ENCODE measurements around the gene KRTAP10-3. TPM values are rescaled to one million over a fixed set of nuclear protein-coding genes. Genes with fewer than 3 reads are reported as not detected.

Gene KRTAP10-3
- total RNA-seq, 4 donors from 2014 or later, result not detected

GRCh38 chr21:44521301-44521927, 37.2 kb downstream of the KRTAP10-3 start:
- Histone ChIP-seq H3K36me3 (no peaks in the 10 kb centered on the region), H3K4me1 (no peaks in the 10 kb centered on the region), H3K4me3 (no peak overlapping the region), H3K9me3 (no peaks in the 10 kb centered on the region), H3K27me3 (peaks cover 0 to 23% (median 0%) of the 10 kb centered on the region in 4 donors), H3K27ac (no peak overlapping the region)
- no peak for DNase-seq
- TF ChIP-seq CTCF (IDR thresholded peaks at IDR 0.05) (no peak), POLR2A (IDR thresholded peaks at IDR 0.05) (no peak)
- intact Hi-C loops (cut with DNase I), result no loop called here
- 85 to 89% methylated on average over 3 to 10 of the region's 22 CpGs for WGBS, 2 donors

- WGBS, 2 donors, result 77 to 82% methylated on average over 16 to 23 of the region's 31 CpGs
Measured at GRCh38 chr21:44520326-44521300, 38.0 kb downstream of the KRTAP10-3 start.

GRCh38 chr21:44519346-44520325, 39.0 kb downstream of the KRTAP10-3 start:
- intact Hi-C loops (cut with DNase I), result loop anchor here (10.0 kb wide), 1 partner anchor 275 kb away; no protein-coding TSS in a partner anchor
- TF ChIP-seq POLR2A (IDR thresholded peaks at IDR 0.05) (no peak), CTCF (IDR thresholded peaks at IDR 0.05) (no peak)
- WGBS, 2 donors, result 77 to 84% methylated on average over 13 to 16 of the region's 28 CpGs
- Histone ChIP-seq H3K4me1 (no peaks in the 10 kb centered on the region), H3K27ac (no peak overlapping the region), H3K9me3 (no peaks in the 10 kb centered on the region), H3K36me3 (no peaks in the 10 kb centered on the region), H3K27me3 (peaks cover 0 to 18% (median 0%) of the 10 kb centered on the region in 4 donors), H3K4me3 (no peak overlapping the region)
- DNase-seq, result no peak

More at GRCh38 chr21:44520326-44521300, 38.0 kb downstream of the KRTAP10-3 start:
- intact Hi-C loops (cut with DNase I), result no loop called here
- Histone ChIP-seq H3K36me3 (no peaks in the 10 kb centered on the region), H3K4me1 (no peaks in the 10 kb centered on the region), H3K9me3 (no peaks in the 10 kb centered on the region), H3K4me3 (no peak overlapping the region), H3K27me3 (peaks cover 0 to 23% (median 0%) of the 10 kb centered on the region in 4 donors), H3K27ac (no peak overlapping the region)
- DNase-seq, result no peak
- TF ChIP-seq CTCF (IDR thresholded peaks at IDR 0.05) (no peak), POLR2A (IDR thresholded peaks at IDR 0.05) (no peak)

DNA sequence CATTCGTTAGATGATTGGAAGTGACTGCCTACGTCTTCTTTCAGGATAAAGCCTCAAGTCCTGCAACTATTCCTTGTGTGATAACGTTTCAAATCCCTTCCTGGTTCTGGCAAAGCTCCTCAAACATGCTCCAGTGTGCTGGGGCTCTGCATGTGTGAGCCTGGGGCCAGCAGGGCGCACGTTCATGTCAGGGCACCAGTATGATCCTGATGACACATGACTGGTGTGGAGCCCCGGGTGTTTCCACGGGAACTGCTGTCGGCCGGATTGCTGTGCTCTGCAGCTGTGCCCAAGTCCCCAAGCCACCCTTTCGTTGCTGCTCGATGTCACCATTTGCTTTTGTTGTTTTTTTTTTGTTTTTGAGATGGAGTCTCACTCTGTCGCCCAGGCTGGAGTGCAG, 39.9 kb downstream of the KRTAP10-3 start:
- Histone ChIP-seq H3K4me1 (no peaks in the 10 kb centered on the region), H3K9me3 (no peaks in the 10 kb centered on the region), H3K27ac (no peak overlapping the region), H3K36me3 (no peaks in the 10 kb centered on the region), H3K4me3 (no peak overlapping the region), H3K27me3 (peaks cover 0 to 18% (median 0%) of the 10 kb centered on the region in 4 donors)
- TF ChIP-seq CTCF (IDR thresholded peaks at IDR 0.05), result no peak
- TF ChIP-seq POLR2A (IDR thresholded peaks at IDR 0.05), result no peak
- 48 to 51% methylated on average over 9 to 12 of the region's 12 CpGs for WGBS, 2 donors
- intact Hi-C loops (cut with DNase I), result loop anchor here (10.0 kb wide), 1 partner anchor 276 kb away; no protein-coding TSS in a partner anchor
- DNase-seq, result no peak
